Esophagus mucosa (tissue), 1 donor: ENCODE results near the gene NKX2-8. TPM values are rescaled to one million over a fixed set of nuclear protein-coding genes. Genes with fewer than 3 reads are reported as not detected.

ENCODE experiments used
- ATAC-seq: fragments of 200-7000 bp; cut with Tn5 transposase; one replicate; pipeline ENCODE4 v1.9.1; 2020
- total RNA-seq: library from RNA; stranded (reverse); gene quantifications from one replicate; pipeline ENCODE4 v1.2.4, GENCODE V29; 2023
- donor health status: DM: yes; HTN: yes; CAD: no.

Gene NKX2-8
- 2.4 TPM for total RNA-seq

- ATAC-seq, result peak; percentile 53
Measured at GRCh38 chr14:36582011-36582873, at the start of gene NKX2-8. Gene NKX2-8 (minus strand): TSS chr14:36582614. CDS start chr14:36582389, 225 bp downstream.

- ATAC-seq, result no peak
Measured at GRCh38 chr14:36627981-36628380, 45.6 kb upstream of the NKX2-8 start.

- ATAC-seq, result no peak
Measured at GRCh38 chr14:36626151-36626550, 43.7 kb upstream of the NKX2-8 start.

GRCh38 chr14:36625436-36625835 is 43.0 kb upstream of the NKX2-8 start:
- no peak for ATAC-seq

GRCh38 chr14:36625014-36625413 is 42.6 kb upstream of the NKX2-8 start:
- no peak for ATAC-seq

- no peak for ATAC-seq
Measured at GRCh38 chr14:36619853-36620252, 37.4 kb upstream of the NKX2-8 start.

- no peak for ATAC-seq
Measured at GRCh38 chr14:36619131-36619530, 36.7 kb upstream of the NKX2-8 start.

- ATAC-seq, result no peak
Measured at GRCh38 chr14:36618641-36619040, 36.2 kb upstream of the NKX2-8 start.

GRCh38 chr14:36617824-36618223 is 35.4 kb upstream of the NKX2-8 start:
- ATAC-seq, result peak; percentile 38

- no peak for ATAC-seq
Measured at GRCh38 chr14:36605506-36605857, 23.1 kb upstream of the NKX2-8 start.

- ATAC-seq, result peak; percentile 76
Measured at GRCh38 chr14:36604757-36605505, 22.5 kb upstream of the NKX2-8 start.

GRCh38 chr14:36600431-36600830 is 18.0 kb upstream of the NKX2-8 start:
- ATAC-seq, result no peak

GRCh38 chr14:36591482-36591881 is 9.1 kb upstream of the NKX2-8 start:
- no peak for ATAC-seq

GRCh38 chr14:36588788-36589187 is 6.4 kb upstream of the NKX2-8 start:
- no peak for ATAC-seq

GRCh38 chr14:36588119-36588518 is 5.7 kb upstream of the NKX2-8 start:
- ATAC-seq, result no peak

GRCh38 chr14:36585100-36585499 is 2.7 kb upstream of the NKX2-8 start:
- no peak for ATAC-seq

- ATAC-seq, result no peak
Measured at GRCh38 chr14:36583893-36584811, 1.7 kb upstream of the NKX2-8 start.

GRCh38 chr14:36583242-36583892 is 953 bp upstream of the NKX2-8 start:
- no peak for ATAC-seq

- no peak for ATAC-seq
Measured at GRCh38 chr14:36582874-36583241, 444 bp upstream of the NKX2-8 start.

GRCh38 chr14:36580856-36581831 is 1.3 kb downstream of the NKX2-8 start:
- peak; percentile 83 for ATAC-seq
